22Rv1 (cell line): ENCODE results near the gene ATP6V1A.
"Not testable (repeated sequence)": the region's sequence is repeated elsewhere in the genome, so short reads cannot be mapped to it uniquely, and the experiment has no call there.

ENCODE experiments used
- ZFX ChIP-seq: fragments of 450-650 bp; IDR thresholded peaks from 2 replicates; pipeline ENCODE4 v1.6.1; 2017; ENCODE audit warnings: antibody characterized with exemption, borderline replicate concordance
- TF ChIP-seq, protein P1 (sequence below): fragments of 450-650 bp; IDR thresholded peaks from 2 replicates; pipeline ENCODE4 v1.5.1; 2017; ENCODE audit warnings: mild to moderate bottlenecking

- TF ChIP-seq, protein P1, sequence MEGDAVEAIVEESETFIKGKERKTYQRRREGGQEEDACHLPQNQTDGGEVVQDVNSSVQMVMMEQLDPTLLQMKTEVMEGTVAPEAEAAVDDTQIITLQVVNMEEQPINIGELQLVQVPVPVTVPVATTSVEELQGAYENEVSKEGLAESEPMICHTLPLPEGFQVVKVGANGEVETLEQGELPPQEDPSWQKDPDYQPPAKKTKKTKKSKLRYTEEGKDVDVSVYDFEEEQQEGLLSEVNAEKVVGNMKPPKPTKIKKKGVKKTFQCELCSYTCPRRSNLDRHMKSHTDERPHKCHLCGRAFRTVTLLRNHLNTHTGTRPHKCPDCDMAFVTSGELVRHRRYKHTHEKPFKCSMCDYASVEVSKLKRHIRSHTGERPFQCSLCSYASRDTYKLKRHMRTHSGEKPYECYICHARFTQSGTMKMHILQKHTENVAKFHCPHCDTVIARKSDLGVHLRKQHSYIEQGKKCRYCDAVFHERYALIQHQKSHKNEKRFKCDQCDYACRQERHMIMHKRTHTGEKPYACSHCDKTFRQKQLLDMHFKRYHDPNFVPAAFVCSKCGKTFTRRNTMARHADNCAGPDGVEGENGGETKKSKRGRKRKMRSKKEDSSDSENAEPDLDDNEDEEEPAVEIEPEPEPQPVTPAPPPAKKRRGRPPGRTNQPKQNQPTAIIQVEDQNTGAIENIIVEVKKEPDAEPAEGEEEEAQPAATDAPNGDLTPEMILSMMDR: not testable (repeated sequence)
- not testable (repeated sequence) for TF ChIP-seq ZFX
Observed at GRCh38 chr3:113850391-113850790, 103.6 kb downstream of the ATP6V1A start.
